ENCODE results near the gene SMIM45.
"Not testable (repeated sequence)": the region's sequence is repeated elsewhere in the genome, so short reads cannot be mapped to it uniquely, and the experiment has no call there.

The SMIM45 gene

DNA sequence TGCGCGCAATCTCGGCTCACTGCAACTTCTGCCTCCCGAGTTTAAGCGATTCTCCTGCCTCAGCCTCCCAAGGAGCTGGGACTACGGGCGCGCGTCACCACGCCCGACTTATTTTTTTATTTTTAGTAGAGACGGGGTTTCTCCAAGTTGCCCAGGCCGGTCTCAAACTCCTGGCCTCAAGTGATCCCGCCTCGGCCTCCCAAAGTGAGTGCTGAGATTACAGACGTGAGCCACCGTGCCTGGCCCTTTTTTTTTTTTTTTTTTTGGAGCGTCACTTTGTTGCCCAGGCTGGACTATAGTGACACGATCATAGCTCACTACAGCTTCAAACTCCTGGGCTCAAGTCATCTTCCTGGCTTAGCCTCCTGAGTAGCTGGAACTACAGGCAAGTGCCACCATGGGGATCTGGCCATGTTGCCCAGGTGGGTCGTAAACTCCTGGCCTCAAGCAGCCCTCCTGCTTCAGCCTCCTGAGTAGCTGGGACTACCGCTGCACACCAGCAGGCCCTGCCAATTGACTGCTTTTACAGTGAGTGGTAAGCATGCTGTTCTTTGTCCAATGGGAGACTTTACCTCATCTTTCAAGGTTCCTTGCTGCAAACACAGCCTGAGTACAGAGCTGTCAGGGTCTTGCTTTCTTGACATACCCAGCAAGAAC lies 4.4 kb upstream of the SMIM45 start:
- WGBS, 2 donors, result 70 to 71% methylated on average over 21 of the region's 21 CpGs
- no peak for DNase-seq (ENCODE audit: low spot score in 2 of 2)
- intact Hi-C loops (cut with DNase I; ENCODE audit: low total_unique reads), result loop anchor here (10.0 kb wide), 2 partner anchors 123 to 253 kb away; partner anchors contain the start of gene MEI1
- H3K4me3 ChIP-seq (ENCODE audit: low read depth, poor library complexity, severe bottlenecking), result no peak overlapping the region
- TF ChIP-seq POLR2A (IDR thresholded peaks at IDR 0.05), result no peak
- TF ChIP-seq, protein P1, sequence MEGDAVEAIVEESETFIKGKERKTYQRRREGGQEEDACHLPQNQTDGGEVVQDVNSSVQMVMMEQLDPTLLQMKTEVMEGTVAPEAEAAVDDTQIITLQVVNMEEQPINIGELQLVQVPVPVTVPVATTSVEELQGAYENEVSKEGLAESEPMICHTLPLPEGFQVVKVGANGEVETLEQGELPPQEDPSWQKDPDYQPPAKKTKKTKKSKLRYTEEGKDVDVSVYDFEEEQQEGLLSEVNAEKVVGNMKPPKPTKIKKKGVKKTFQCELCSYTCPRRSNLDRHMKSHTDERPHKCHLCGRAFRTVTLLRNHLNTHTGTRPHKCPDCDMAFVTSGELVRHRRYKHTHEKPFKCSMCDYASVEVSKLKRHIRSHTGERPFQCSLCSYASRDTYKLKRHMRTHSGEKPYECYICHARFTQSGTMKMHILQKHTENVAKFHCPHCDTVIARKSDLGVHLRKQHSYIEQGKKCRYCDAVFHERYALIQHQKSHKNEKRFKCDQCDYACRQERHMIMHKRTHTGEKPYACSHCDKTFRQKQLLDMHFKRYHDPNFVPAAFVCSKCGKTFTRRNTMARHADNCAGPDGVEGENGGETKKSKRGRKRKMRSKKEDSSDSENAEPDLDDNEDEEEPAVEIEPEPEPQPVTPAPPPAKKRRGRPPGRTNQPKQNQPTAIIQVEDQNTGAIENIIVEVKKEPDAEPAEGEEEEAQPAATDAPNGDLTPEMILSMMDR (IDR thresholded peaks at IDR 0.05), result no peak

DNA sequence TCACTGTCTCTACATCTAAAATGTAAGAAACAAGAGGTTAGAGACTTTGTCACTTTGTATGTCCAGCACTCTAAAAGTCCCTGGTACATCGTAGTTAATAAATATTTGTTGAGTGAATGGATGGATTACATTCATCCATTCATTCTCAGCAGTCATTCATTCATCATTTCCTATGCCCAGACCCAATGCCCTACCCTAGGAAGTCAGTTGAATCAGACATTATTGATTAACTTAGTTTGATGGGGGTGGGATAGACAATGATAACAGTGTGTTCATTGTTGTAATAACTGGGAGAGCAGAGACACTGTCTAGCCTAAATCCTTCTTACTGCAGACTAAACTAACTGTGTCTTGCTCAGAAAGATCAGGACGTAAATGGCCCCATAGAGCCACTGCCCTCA lies 3.8 kb upstream of the SMIM45 start:
- no peak for TF ChIP-seq POLR2A (IDR thresholded peaks at IDR 0.05)
- TF ChIP-seq, protein P1 (IDR thresholded peaks at IDR 0.05), result no peak
- no peak overlapping the region for H3K4me3 ChIP-seq (ENCODE audit: low read depth, poor library complexity, severe bottlenecking)
- no peak for DNase-seq (ENCODE audit: low spot score in 2 of 2)
- intact Hi-C loops (cut with DNase I; ENCODE audit: low total_unique reads), result loop anchor here (10.0 kb wide), 2 partner anchors 123 to 253 kb away; partner anchors contain the start of gene MEI1
- WGBS, 2 donors, result 94 to 98% methylated on average over 2 of the region's 2 CpGs

DNA sequence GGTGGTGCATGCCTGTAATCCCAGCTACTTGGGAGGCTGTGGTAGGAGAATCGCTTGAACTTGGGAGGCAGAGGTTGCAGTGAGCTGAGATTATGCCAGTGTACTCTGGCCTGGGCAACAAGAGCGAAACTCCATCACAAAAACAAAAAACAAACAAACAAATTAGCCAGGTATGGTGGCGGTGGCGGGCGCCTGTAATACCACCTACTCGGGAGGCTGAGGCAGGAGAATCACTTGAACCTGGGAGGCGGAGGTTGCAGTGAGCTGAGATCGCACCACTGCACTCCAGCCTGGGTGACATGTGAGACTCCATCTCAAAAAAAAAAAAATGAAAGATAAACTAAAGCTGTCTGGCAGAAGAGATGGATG lies 3.0 kb upstream of the SMIM45 start:
- H3K4me3 ChIP-seq (ENCODE audit: low read depth, poor library complexity, severe bottlenecking); DNase-seq (ENCODE audit: low spot score in 2 of 2): not testable (repeated sequence)
- WGBS, 2 donors, result 80 to 91% methylated on average over 8 of the region's 8 CpGs
- intact Hi-C loops (cut with DNase I; ENCODE audit: low total_unique reads), result loop anchor here (10.0 kb wide), 2 partner anchors 124 to 254 kb away; partner anchors contain the start of gene MEI1

DNA sequence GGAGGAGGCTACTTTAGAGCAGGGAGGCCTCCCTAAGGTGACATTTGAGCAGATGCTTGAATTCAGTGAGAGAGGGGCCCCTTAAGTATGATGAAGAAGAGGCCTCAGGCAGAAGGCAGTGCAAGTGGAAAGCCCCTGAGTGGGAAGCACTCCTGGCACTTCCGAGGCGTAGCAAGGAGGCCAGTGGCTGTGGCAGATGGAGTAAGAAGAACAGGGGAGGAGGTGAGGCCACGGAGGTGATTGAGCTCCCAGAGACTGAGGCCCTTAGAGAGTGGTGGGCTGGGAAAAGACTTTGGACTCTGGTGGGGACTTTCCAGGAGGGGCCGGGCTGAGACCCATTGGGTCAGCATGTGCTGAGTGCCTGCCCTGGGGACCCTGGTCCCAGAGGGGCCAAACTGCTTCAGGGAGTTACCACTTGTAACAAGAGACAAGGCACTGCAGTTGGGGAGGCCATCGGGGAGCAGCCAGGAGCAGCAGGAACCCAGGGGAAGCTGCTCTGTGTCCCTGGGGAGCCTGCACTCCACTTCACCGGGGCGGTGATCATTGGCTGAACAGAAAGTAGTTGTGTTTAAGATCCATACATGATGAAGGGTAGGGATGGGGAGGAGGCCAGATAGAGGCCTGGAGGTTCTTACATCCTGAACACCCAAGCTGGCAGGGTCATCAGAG lies 2.5 kb upstream of the SMIM45 start:
- TF ChIP-seq POLR2A (IDR thresholded peaks at IDR 0.05), result no peak
- TF ChIP-seq, protein P1 (IDR thresholded peaks at IDR 0.05), result no peak
- 84 to 86% methylated on average over 7 of the region's 7 CpGs for WGBS, 2 donors
- H3K4me3 ChIP-seq (ENCODE audit: low read depth, poor library complexity, severe bottlenecking), result no peak overlapping the region
- intact Hi-C loops (cut with DNase I; ENCODE audit: low total_unique reads), result loop anchor here (10.0 kb wide), 2 partner anchors 125 to 255 kb away; partner anchors contain the start of gene MEI1
- DNase-seq (ENCODE audit: low spot score in 2 of 2), result no peak

DNA sequence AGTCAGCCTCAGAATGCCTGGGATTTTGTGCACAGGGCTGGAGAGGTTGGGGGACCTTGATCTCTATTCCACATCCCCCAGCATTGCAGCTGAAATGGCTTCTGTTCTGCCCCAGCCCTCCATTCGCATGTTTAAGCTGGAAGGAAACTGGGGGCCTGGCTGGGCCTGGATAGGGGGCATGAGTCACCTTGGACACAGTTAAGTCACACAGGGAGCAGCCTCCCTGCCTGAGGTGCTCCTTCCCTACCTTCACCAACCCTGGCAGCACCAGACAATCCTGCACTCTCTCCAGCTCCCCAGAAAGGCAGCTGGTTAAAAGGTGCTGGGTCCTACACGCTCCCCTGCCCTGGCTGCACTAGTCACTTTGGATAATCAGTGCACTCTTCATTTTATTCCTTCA lies 763 bp downstream of the SMIM45 start:
- TF ChIP-seq, protein P1 (IDR thresholded peaks at IDR 0.05), result no peak
- TF ChIP-seq POLR2A (IDR thresholded peaks at IDR 0.05), result no peak
- H3K4me3 ChIP-seq (ENCODE audit: low read depth, poor library complexity, severe bottlenecking), result no peak overlapping the region
- intact Hi-C loops (cut with DNase I; ENCODE audit: low total_unique reads), result no loop called here
- DNase-seq (ENCODE audit: low spot score in 2 of 2), result no peak
- 94 to 100% methylated on average over 2 of the region's 2 CpGs for WGBS, 2 donors

DNA sequence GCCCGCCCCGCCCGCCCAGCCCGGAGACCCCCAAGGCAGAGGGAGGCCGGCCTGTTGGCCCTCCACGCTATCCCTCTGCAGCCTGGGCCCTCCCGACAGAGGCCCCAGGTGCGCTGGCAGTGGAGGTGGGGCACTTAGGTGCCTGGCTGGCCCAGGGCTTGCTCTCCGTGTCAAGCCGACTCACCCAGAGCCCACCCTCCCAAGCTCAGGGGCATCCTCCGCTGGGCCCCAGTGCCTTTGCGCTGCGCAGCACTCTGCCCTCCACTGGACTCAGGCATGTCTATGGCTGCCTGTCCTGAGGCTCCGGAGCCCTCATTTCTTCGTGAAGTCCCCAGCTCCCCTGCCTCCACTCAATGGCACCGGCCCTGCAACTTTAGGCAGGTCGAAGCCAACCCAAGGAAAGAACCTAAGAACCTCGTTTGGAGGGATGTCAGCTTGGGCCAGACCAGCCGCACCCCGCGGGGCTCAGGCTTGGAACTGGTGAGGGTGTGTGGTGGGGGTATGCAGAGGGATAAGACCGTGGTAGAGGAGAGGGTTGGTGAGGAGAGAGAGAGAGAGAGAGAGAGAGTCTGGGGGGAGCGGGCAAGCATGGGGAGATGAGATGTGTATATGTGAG lies 6.1 kb downstream of the SMIM45 start:
- TF ChIP-seq, protein P1 (IDR thresholded peaks at IDR 0.05), result no peak
- TF ChIP-seq POLR2A (IDR thresholded peaks at IDR 0.05), result no peak
- WGBS, 2 donors, result 60 to 74% methylated on average over 15 to 19 of the region's 23 CpGs
- no peak overlapping the region for H3K4me3 ChIP-seq (ENCODE audit: low read depth, poor library complexity, severe bottlenecking)
- intact Hi-C loops (cut with DNase I; ENCODE audit: low total_unique reads), result no loop called here
- DNase-seq (ENCODE audit: low spot score in 2 of 2), result no peak
